Loucy (cell line): ENCODE measurements around the gene AGBL4.

Experiments used
- EZH2phosphoT487 ChIP-seq: fragments of 200-600 bp; IDR thresholded peaks from 2 replicates; pipeline ENCODE4 v1.6.1; 2018; ENCODE audit warnings: antibody characterized with exemption, mild to moderate bottlenecking, moderate library complexity, borderline replicate concordance
- TF ChIP-seq, protein P1 (sequence below): fragments of 200-600 bp; sonication (generic); conservative IDR thresholded peaks from 2 replicates; pipeline ENCODE4 v1.5.1; 2014; ENCODE audit warnings: mild to moderate bottlenecking, antibody characterized with exemption, low read length

DNA sequence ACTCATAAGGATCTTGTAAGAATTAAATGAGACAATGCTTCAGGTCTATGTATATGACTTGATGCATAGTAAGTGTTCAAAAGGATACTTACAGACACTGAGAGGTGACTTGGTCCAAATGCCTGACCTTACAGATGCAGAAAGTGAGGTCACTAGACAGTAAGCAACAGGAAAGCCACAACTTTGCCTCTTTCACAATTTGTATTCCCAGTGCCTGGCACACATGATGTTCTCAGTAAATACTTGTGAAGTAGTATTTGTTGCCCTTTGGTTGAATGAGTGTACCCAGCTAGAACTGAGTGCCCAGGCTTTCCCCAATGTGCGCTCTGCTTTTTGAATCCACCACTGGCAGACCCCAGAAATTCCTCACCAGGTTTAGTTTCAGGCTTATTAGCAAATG is 1352.2 kb downstream of the AGBL4 start:
- TF ChIP-seq, protein P1, sequence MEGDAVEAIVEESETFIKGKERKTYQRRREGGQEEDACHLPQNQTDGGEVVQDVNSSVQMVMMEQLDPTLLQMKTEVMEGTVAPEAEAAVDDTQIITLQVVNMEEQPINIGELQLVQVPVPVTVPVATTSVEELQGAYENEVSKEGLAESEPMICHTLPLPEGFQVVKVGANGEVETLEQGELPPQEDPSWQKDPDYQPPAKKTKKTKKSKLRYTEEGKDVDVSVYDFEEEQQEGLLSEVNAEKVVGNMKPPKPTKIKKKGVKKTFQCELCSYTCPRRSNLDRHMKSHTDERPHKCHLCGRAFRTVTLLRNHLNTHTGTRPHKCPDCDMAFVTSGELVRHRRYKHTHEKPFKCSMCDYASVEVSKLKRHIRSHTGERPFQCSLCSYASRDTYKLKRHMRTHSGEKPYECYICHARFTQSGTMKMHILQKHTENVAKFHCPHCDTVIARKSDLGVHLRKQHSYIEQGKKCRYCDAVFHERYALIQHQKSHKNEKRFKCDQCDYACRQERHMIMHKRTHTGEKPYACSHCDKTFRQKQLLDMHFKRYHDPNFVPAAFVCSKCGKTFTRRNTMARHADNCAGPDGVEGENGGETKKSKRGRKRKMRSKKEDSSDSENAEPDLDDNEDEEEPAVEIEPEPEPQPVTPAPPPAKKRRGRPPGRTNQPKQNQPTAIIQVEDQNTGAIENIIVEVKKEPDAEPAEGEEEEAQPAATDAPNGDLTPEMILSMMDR, result no peak
- TF ChIP-seq EZH2phosphoT487, result no peak
